Measurements from ENCODE around the gene ZC3HAV1L.

- TF ChIP-seq TAF1 (IDR thresholded peaks at IDR 0.05; ENCODE audit: low read depth, low read length) (no peak), CTCF (IDR thresholded peaks at IDR 0.05; ENCODE audit: control extremely low read depth in 1 of 3, insufficient read depth in 1 of 3, low read depth in 1 of 3, low read length in 3 of 3) (no peak), BRCA1 (IDR thresholded peaks at IDR 0.05; ENCODE audit: low read depth, low read length) (no peak), YY1 (IDR thresholded peaks at IDR 0.05; ENCODE audit: low read depth, low read length) (no peak), PHF8 (conservative IDR thresholded peaks at IDR 0.05; ENCODE audit: low read depth, low read length) (no peak), CHD1 (IDR thresholded peaks at IDR 0.05; ENCODE audit: low read depth, low read length) (no peak), CBX5 (IDR thresholded peaks at IDR 0.05; ENCODE audit: low read depth, low read length) (no peak), CHD2 (IDR thresholded peaks at IDR 0.05; ENCODE audit: low read length) (no peak), GABPA (IDR thresholded peaks at IDR 0.05; ENCODE audit: borderline replicate concordance, insufficient read depth, low read length) (no peak), USF2 (IDR thresholded peaks at IDR 0.05; ENCODE audit: low read length) (no peak), JUN (IDR thresholded peaks at IDR 0.05; ENCODE audit: low read depth, low read length) (no peak), CBX8 (IDR thresholded peaks at IDR 0.05; ENCODE audit: borderline replicate concordance, low read depth, low read length) (no peak), HDAC2 (IDR thresholded peaks at IDR 0.05; ENCODE audit: borderline replicate concordance in 1 of 2, low read depth in 2 of 2, low read length in 2 of 2) (no peak), TAF7 (optimal IDR thresholded peaks at IDR 0.05; ENCODE audit: borderline replicate concordance, low read depth, low read length) (no peak)
Observed at GRCh38 chr7:139046143-139046542, 10.3 kb upstream of the ZC3HAV1L start.
